GM12878 (cell line): ENCODE data around the gene PLTP. TPM values are rescaled to one million over a fixed set of nuclear protein-coding genes. Genes with fewer than 3 reads are reported as not detected.

Experiments used
- CBFB ChIP-seq: IDR thresholded peaks from 2 replicates; pipeline ENCODE4 v1.6.1; 2016; ENCODE audit warnings: antibody characterized with exemption, low read depth
- CREB1 ChIP-seq: IDR thresholded peaks from 2 replicates; pipeline ENCODE4 v1.6.1; 2012; ENCODE audit warnings: low read depth, mild to moderate bottlenecking, inconsistent platforms
- ETV6 ChIP-seq, 2 experiments: fragments of 450-650 bp in 1 of 2; IDR thresholded peaks in 1 of 2; conservative IDR thresholded peaks in 1 of 2; 2 replicates each; pipeline ENCODE4 v1.6.1; 2014; ENCODE audit warnings: antibody characterized with exemption in 1 of 2, borderline replicate concordance in 1 of 2, low read depth in 1 of 2, mild to moderate bottlenecking in 1 of 2, moderate library complexity in 1 of 2
- FOXK2 ChIP-seq: fragments of 450-650 bp; IDR thresholded peaks from 2 replicates; pipeline ENCODE4 v1.6.1; 2017; ENCODE audit warnings: mild to moderate bottlenecking, moderate library complexity
- GATAD2B ChIP-seq: fragments of 450-650 bp; conservative IDR thresholded peaks from 2 replicates; pipeline ENCODE4 v1.6.1; 2017; ENCODE audit warnings: low read depth, mild to moderate bottlenecking, moderate library complexity
- HDGF ChIP-seq: fragments of 450-650 bp; IDR thresholded peaks from 2 replicates; pipeline ENCODE4 v1.6.1; 2016; ENCODE audit warnings: antibody characterized with exemption
- MTA2 ChIP-seq: fragments of 450-650 bp; IDR thresholded peaks from 2 replicates; pipeline ENCODE4 v1.6.1; 2016; ENCODE audit warnings: low read depth, mild to moderate bottlenecking, moderate library complexity
- MYC ChIP-seq: IDR thresholded peaks from 2 replicates; pipeline ENCODE4 v1.6.1; 2011; ENCODE audit warnings: mild to moderate bottlenecking, low read length, moderate library complexity, inconsistent platforms; ENCODE audit not compliant: insufficient read depth, insufficient replicate concordance, insufficient read length, severe bottlenecking
- NR2C2 ChIP-seq: IDR thresholded peaks from 2 replicates; pipeline ENCODE4 v1.6.1; 2011; ENCODE audit warnings: borderline replicate concordance, low read depth; ENCODE audit not compliant: control insufficient read depth, insufficient read length
- RAD51 ChIP-seq: fragments of 450-650 bp; IDR thresholded peaks from 2 replicates; pipeline ENCODE4 v1.6.1; 2016; ENCODE audit warnings: moderate library complexity, mild to moderate bottlenecking, inconsistent platforms
- SREBF2 ChIP-seq: IDR thresholded peaks from 2 replicates; pipeline ENCODE4 v1.6.1; 2012; ENCODE audit warnings: mild to moderate bottlenecking, low read length
- YY1 ChIP-seq: IDR thresholded peaks from 2 replicates; pipeline ENCODE4 v1.6.1; 2011; ENCODE audit warnings: low read depth, mild to moderate bottlenecking, low read length
- ZNF384 ChIP-seq: IDR thresholded peaks from 2 replicates; pipeline ENCODE4 v1.6.1; 2012; ENCODE audit warnings: low read depth, mild to moderate bottlenecking, low read length, improper control_type of control experiment, borderline replicate concordance
- polyA plus RNA-seq, 11 experiments: library from polyadenylated mRNA; depleted of rRNA in 4 of 11; unstranded in 6 of 11; stranded (reverse) in 5 of 11; fragments of >200 nt; fragmentation: Nextera tagmentation in 4 of 11; fragmentation: Illumina TruSeq in 1 of 11; extraction: Ambion mirVana in 4 of 11; extraction: Trizol in 1 of 11; gene quantifications; 1 replicate in 1 of 11; 2 replicates in 10 of 11; pipeline versions ENCODE4 v1.2.1 to v1.2.3, GENCODE V29; 2011 to 2016; ENCODE audit warnings: inconsistent platforms in 2 of 11, missing spikeins in 2 of 11, low read depth in 1 of 11
- total RNA-seq, 4 experiments: library from RNA; depleted of rRNA in 3 of 4; stranded (reverse); fragments of >200 nt in 3 of 4; fragmentation: Illumina TruSeq in 1 of 4; extraction: Trizol in 1 of 4; gene quantifications; 2 replicates each; pipeline versions ENCODE4 v1.2.1 to v1.2.3, GENCODE V29; 2013 to 2021
- TF ChIP-seq, protein P1 (sequence below): fragments of 450-650 bp; conservative IDR thresholded peaks from 2 replicates; pipeline ENCODE4 v1.6.1; 2017; ENCODE audit warnings: mild to moderate bottlenecking, moderate library complexity

PLTP gene
- total and polyA plus RNA-seq, 10 of the 15 experiments (the other 5 are each of a cell fraction or from before 2014, with no cell fraction given) = 1.6 to 17.0 (median 7.6) TPM

DNA sequence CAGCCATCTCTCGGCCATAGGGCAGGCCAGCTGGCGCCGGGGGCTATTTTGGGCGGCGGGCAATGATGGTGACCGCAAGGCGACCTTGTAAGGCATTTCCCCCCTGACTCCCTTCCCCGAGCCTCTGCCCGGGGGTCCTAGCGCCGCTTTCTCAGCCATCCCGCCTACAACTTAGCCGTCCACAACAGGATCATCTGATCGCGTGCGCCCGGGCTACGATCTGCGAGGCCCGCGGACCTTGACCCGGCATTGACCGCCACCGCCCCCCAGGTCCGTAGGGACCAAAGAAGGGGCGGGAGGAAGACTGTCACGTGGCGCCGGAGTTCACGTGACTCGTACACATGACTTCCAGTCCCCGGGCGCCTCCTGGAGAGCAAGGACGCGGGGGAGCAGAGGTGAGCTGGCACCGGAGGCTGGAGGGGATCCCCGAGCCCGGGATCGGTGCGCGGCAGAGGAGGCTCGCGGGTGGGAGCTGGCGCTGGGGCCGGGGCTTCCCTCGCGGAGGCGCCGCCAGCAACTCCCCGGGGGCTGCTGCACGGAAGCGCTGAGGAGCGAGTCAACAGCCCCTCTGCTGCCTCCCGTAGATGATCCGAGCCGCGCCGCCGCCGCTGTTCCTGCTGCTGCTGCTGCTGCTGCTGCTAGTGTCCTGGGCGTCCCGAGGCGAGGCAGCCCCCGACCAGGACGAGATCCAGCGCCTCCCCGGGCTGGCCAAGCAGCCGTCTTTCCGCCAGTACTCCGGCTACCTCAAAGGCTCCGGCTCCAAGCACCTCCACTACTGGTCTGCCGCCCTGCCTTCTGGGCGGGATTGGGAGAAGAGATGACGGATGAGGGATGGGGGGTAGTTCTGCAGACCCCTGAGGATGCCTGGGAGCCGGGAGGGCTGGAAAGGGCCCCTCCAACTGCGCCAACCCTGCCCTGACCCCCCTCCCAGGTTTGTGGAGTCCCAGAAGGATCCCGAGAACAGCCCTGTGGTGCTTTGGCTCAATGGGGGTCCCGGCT is 20.7 kb downstream of the PLTP start, which contains the start of the genes CTSA and NEURL2 (continued):
- TF ChIP-seq RAD51 (peak; percentile 100), GATAD2B (peak; percentile 74), ZNF384 (no peak), CREB1 (no peak; the same call in 1 of the 2 replicates), HDGF (no peak), MTA2 (peak; percentile 68), NR2C2 (no peak), SREBF2 (no peak), MYC (no peak), CBFB (peak; percentile 89), FOXK2 (peak; percentile 81), YY1 (peak; percentile 92), ETV6 (conservative IDR thresholded peaks at IDR 0.05 in 1 of 2, IDR thresholded peaks at IDR 0.05 in 1 of 2; ENCODE audit: borderline replicate concordance in 1 of 2, low read depth in 1 of 2) (peak in 1 of 2 experiments; percentile 54; a peak in 1 of 4 replicates)
- TF ChIP-seq, protein P1, sequence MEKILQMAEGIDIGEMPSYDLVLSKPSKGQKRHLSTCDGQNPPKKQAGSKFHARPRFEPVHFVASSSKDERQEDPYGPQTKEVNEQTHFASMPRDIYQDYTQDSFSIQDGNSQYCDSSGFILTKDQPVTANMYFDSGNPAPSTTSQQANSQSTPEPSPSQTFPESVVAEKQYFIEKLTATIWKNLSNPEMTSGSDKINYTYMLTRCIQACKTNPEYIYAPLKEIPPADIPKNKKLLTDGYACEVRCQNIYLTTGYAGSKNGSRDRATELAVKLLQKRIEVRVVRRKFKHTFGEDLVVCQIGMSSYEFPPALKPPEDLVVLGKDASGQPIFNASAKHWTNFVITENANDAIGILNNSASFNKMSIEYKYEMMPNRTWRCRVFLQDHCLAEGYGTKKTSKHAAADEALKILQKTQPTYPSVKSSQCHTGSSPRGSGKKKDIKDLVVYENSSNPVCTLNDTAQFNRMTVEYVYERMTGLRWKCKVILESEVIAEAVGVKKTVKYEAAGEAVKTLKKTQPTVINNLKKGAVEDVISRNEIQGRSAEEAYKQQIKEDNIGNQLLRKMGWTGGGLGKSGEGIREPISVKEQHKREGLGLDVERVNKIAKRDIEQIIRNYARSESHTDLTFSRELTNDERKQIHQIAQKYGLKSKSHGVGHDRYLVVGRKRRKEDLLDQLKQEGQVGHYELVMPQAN = peak; percentile 99
- TF ChIP-seq, all 136 proteins: peak for 69
